ENCODE data around the gene FBXO38. TPM values are rescaled to one million over a fixed set of nuclear protein-coding genes. Genes with fewer than 3 reads are reported as not detected.

FBXO38 gene
- total RNA-seq, 1 donor = 69.8 TPM

DNA sequence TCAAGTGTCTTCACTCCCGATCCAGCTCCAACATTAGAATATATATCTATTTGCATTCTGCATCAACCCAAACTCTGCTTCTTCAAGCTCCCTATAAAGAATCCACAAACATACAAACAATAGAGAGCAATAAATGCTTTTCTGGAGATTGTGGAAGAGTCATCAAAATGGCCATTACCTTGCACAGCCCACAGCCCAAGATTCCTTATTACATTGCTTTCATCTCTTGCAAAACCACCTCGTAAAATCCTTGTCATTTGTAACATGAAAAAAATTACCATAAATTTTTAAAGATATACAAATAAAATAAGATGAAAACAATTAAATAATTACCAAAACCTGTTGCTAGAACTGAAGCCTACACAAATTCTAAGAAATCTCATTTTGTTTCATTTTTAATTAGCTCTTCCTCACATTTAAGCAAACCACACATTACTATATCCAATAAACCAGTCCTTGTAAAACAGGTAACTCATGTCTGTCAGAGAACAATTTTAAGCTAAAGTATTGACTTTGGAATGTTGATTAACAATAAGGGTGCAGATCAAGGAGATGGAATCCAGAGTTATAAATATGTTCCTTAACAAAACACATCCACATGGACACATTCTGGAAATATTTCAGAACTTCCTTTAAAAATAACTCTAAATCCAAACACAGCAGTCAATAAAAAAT lies 41.2 kb upstream of the FBXO38 start:
- TF ChIP-seq, protein P1, sequence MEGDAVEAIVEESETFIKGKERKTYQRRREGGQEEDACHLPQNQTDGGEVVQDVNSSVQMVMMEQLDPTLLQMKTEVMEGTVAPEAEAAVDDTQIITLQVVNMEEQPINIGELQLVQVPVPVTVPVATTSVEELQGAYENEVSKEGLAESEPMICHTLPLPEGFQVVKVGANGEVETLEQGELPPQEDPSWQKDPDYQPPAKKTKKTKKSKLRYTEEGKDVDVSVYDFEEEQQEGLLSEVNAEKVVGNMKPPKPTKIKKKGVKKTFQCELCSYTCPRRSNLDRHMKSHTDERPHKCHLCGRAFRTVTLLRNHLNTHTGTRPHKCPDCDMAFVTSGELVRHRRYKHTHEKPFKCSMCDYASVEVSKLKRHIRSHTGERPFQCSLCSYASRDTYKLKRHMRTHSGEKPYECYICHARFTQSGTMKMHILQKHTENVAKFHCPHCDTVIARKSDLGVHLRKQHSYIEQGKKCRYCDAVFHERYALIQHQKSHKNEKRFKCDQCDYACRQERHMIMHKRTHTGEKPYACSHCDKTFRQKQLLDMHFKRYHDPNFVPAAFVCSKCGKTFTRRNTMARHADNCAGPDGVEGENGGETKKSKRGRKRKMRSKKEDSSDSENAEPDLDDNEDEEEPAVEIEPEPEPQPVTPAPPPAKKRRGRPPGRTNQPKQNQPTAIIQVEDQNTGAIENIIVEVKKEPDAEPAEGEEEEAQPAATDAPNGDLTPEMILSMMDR (IDR thresholded peaks at IDR 0.05; ENCODE audit: extremely low read depth, low read depth, low read length) = no peak
- no peak for DNase-seq (ENCODE audit: insufficient read length, low spot score, missing footprints)

DNA sequence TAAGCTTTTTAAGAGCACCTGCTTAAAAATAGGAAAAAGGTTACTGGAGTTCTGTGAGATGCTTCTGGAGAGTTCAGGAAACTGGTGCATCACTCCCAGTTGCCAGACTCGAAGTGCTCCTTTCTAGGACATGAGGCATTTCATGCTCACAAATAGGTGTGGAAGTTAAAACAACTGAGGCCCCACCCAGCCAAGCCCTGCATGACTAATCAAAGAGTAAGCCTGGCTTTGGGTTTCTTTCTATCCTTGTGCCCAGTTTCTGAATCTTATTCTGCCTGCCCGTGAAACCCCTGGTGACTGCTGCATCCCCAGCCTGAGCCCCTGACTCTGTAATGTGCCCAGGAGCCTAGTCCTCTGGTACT lies 40.7 kb upstream of the FBXO38 start:
- no peak for DNase-seq (ENCODE audit: insufficient read length, low spot score, missing footprints)
- TF ChIP-seq, protein P1 (IDR thresholded peaks at IDR 0.05; ENCODE audit: extremely low read depth, low read depth, low read length) = no peak
- H3K4me3 ChIP-seq (ENCODE audit: insufficient read depth, low read length) = no peak overlapping the region

More for the DNA sequence above, 41.2 kb upstream of the FBXO38 start:
- Histone ChIP-seq H3K4me2 (ENCODE audit: insufficient read depth, low read length) (no peak overlapping the region), H3K9me3 (ENCODE audit: low read depth, low read length) (no peaks in the 10 kb centered on the region), H3K79me2 (ENCODE audit: insufficient read depth, low read length) (no peaks in the 10 kb centered on the region), H4K20me1 (ENCODE audit: insufficient read depth, low read length) (no peaks in the 10 kb centered on the region), H2AFZ (ENCODE audit: low read length) (no peak overlapping the region), H3K27ac (ENCODE audit: low read depth, low read length) (no peak overlapping the region), H3K27me3 (ENCODE audit: insufficient read depth, low read length) (no peaks in the 10 kb centered on the region), H3K36me3 (ENCODE audit: insufficient read depth, low read length) (no peaks in the 10 kb centered on the region), H3K4me1 (ENCODE audit: insufficient read depth, low read length) (no peaks in the 10 kb centered on the region), H3K4me3 (ENCODE audit: insufficient read depth, low read length) (no peak overlapping the region)

DNA sequence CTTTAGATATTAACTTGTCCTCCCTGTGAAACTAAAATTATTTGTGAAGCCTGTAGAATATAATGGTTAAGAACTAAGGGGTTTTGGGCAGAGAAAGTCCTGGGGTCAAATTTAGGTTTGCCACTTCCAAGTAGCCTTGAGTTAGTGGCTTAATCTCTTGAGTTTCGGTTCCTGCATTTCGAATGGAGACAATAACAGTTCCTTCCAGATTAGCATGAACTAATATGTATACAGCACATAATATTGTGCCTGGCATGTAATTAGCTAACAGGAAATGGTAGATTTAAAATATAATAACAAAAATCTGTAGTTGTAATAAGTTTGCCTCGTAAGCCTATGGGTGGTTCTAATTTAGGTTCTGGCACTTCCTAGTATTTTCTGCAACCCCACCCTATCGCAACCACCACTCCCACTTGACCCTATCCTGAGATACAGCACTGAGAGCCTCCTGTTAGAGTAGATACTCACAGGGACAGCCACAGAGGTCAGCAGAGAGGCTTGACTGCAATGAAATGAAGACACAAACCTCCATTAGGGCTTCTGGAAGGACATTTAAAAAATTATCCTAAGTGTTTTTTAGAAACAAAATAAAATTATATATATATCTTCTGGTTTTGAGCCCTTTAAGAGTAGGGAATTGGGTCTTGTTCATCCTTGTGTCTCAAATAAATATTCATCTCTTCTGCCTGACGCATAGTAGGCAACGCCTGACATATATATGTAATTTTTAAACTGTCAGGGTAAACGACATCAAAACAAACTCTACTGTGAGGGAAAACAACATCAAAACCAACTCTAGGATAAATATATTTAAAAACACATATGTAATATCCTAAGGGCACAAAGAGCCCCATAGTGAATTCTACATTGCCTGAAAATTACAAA lies 39.9 kb upstream of the FBXO38 start:
- no peak for DNase-seq (ENCODE audit: insufficient read length, low spot score, missing footprints)
- no peaks in the 10 kb centered on the region for H4K20me1 ChIP-seq (ENCODE audit: insufficient read depth, low read length)
- H3K9me3 ChIP-seq (ENCODE audit: low read depth, low read length) = no peaks in the 10 kb centered on the region
- H3K4me3 ChIP-seq (ENCODE audit: insufficient read depth, low read length) = no peak overlapping the region
- H3K4me1 ChIP-seq (ENCODE audit: insufficient read depth, low read length) = no peaks in the 10 kb centered on the region
- H3K27ac ChIP-seq (ENCODE audit: low read depth, low read length) = no peak overlapping the region
- no peaks in the 10 kb centered on the region for H3K79me2 ChIP-seq (ENCODE audit: insufficient read depth, low read length)
- TF ChIP-seq, protein P1 (IDR thresholded peaks at IDR 0.05; ENCODE audit: extremely low read depth, low read depth, low read length) = no peak
- no peak overlapping the region for H3K4me2 ChIP-seq (ENCODE audit: insufficient read depth, low read length)
- no peaks in the 10 kb centered on the region for H3K36me3 ChIP-seq (ENCODE audit: insufficient read depth, low read length)
- no peaks in the 10 kb centered on the region for H3K27me3 ChIP-seq (ENCODE audit: insufficient read depth, low read length)
- H2AFZ ChIP-seq (ENCODE audit: low read length) = no peak overlapping the region

More for the DNA sequence above, 40.7 kb upstream of the FBXO38 start:
- Histone ChIP-seq H3K36me3 (ENCODE audit: insufficient read depth, low read length) (no peaks in the 10 kb centered on the region), H3K27me3 (ENCODE audit: insufficient read depth, low read length) (no peaks in the 10 kb centered on the region), H3K4me2 (ENCODE audit: insufficient read depth, low read length) (no peak overlapping the region), H2AFZ (ENCODE audit: low read length) (no peak overlapping the region), H3K79me2 (ENCODE audit: insufficient read depth, low read length) (no peaks in the 10 kb centered on the region), H3K9me3 (ENCODE audit: low read depth, low read length) (no peaks in the 10 kb centered on the region), H3K27ac (ENCODE audit: low read depth, low read length) (no peak overlapping the region), H4K20me1 (ENCODE audit: insufficient read depth, low read length) (no peaks in the 10 kb centered on the region), H3K4me1 (ENCODE audit: insufficient read depth, low read length) (no peaks in the 10 kb centered on the region)

DNA sequence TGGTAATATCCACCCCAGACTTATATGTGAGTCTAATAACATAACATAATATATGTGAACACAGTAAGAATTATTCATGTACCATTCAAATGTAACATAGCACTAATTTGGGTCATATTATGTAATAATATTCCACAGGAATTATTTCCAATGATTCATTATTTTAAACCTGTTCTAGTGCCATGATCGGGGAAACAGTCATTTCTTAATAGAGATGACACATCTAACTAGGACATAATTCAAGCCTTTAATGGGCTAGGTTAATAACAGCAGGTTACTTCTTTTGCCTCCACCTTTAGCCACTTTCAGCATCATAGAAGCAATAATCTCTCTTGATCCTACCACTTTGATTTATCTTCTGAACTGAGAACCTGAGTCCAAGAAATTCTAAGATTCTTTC lies 36.1 kb upstream of the FBXO38 start:
- DNase-seq (ENCODE audit: insufficient read length, low spot score, missing footprints) = no peak
- no peaks in the 10 kb centered on the region for H3K36me3 ChIP-seq (ENCODE audit: insufficient read depth, low read length)
- H3K27me3 ChIP-seq (ENCODE audit: insufficient read depth, low read length) = no peaks in the 10 kb centered on the region
- no peak overlapping the region for H3K4me3 ChIP-seq (ENCODE audit: insufficient read depth, low read length)
- no peak overlapping the region for H3K4me2 ChIP-seq (ENCODE audit: insufficient read depth, low read length)
- TF ChIP-seq, protein P1 (IDR thresholded peaks at IDR 0.05; ENCODE audit: extremely low read depth, low read depth, low read length) = no peak
- no peaks in the 10 kb centered on the region for H3K9me3 ChIP-seq (ENCODE audit: low read depth, low read length)
- H3K4me1 ChIP-seq (ENCODE audit: insufficient read depth, low read length) = no peaks in the 10 kb centered on the region
- H3K79me2 ChIP-seq (ENCODE audit: insufficient read depth, low read length) = no peaks in the 10 kb centered on the region
- no peak overlapping the region for H3K27ac ChIP-seq (ENCODE audit: low read depth, low read length)
- H4K20me1 ChIP-seq (ENCODE audit: insufficient read depth, low read length) = no peaks in the 10 kb centered on the region
- no peak overlapping the region for H2AFZ ChIP-seq (ENCODE audit: low read length)
